HUES64 (cell line): ENCODE data around the gene C4orf50.
"Not testable (repeated sequence)": the region's sequence is repeated elsewhere in the genome, so short reads cannot be mapped to it uniquely, and the experiment has no call there.

ENCODE experiments used
- H3K27ac ChIP-seq: 2 replicates; pipeline ENCODE4 v1.7.0; 2013; ENCODE audit warnings: low read depth, low read length, inconsistent platforms
- H3K27me3 ChIP-seq: 2 replicates; pipeline ENCODE4 v1.6.1; 2013; ENCODE audit warnings: mild to moderate bottlenecking, low read length; ENCODE audit not compliant: insufficient read depth
- H3K36me3 ChIP-seq: 2 replicates; pipeline ENCODE4 v1.6.1; 2013; ENCODE audit warnings: mild to moderate bottlenecking, low read length; ENCODE audit not compliant: insufficient read depth
- H3K4me1 ChIP-seq: 2 replicates; pipeline ENCODE4 v1.6.1; 2013; ENCODE audit warnings: mild to moderate bottlenecking, low read length, moderate library complexity; ENCODE audit not compliant: insufficient read depth
- H3K4me3 ChIP-seq: 2 replicates; pipeline ENCODE4 v1.5.1; 2013; ENCODE audit warnings: mild to moderate bottlenecking, low read length, moderate library complexity
- H3K9ac ChIP-seq: 2 replicates; pipeline ENCODE4 v1.6.1; 2013; ENCODE audit warnings: mild to moderate bottlenecking, low read depth, low read length
- H3K9me3 ChIP-seq: 2 replicates; pipeline ENCODE4 v1.6.1; 2013; ENCODE audit warnings: low read depth, low read length; ENCODE audit not compliant: insufficient read depth
- WGBS: fragments of 150-250, 120-280 bp; methylation state at CpG from one replicate; pipeline ENCODE4 v1.1.7; 2013; ENCODE audit warnings: missing lambda C conversion rate; 5-methylcytosine and 5-hydroxymethylcytosine counted together

Gene C4orf50

DNA sequence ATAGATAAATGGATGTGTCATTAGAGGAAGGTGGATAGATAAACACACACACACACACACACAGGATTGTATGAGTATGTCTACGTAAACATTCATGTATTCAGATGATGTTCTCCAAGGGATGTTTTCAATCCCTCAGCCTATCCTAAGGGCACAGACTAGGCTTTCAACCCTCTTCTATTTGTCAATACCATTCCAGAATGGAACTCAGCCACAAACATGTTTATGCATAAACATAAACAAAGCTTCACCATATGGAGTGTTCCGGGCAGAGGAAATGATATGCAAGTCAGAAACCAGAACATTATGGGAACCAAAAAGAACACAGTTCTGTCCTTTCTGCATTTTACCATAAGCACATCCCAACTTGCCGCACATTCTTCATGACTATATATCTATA lies 150.4 kb downstream of the C4orf50 start:
- Histone ChIP-seq H3K9ac (no peak overlapping the region), H3K4me1 (peaks cover 10% of the 10 kb centered on the region), H3K9me3 (no peaks in the 10 kb centered on the region), H3K4me3 (no peak overlapping the region), H3K27ac (no peak overlapping the region), H3K27me3 (no peaks in the 10 kb centered on the region), H3K36me3 (peaks cover 18% of the 10 kb centered on the region)
- 96% methylated on average over 2 of the region's 3 CpGs for WGBS

DNA sequence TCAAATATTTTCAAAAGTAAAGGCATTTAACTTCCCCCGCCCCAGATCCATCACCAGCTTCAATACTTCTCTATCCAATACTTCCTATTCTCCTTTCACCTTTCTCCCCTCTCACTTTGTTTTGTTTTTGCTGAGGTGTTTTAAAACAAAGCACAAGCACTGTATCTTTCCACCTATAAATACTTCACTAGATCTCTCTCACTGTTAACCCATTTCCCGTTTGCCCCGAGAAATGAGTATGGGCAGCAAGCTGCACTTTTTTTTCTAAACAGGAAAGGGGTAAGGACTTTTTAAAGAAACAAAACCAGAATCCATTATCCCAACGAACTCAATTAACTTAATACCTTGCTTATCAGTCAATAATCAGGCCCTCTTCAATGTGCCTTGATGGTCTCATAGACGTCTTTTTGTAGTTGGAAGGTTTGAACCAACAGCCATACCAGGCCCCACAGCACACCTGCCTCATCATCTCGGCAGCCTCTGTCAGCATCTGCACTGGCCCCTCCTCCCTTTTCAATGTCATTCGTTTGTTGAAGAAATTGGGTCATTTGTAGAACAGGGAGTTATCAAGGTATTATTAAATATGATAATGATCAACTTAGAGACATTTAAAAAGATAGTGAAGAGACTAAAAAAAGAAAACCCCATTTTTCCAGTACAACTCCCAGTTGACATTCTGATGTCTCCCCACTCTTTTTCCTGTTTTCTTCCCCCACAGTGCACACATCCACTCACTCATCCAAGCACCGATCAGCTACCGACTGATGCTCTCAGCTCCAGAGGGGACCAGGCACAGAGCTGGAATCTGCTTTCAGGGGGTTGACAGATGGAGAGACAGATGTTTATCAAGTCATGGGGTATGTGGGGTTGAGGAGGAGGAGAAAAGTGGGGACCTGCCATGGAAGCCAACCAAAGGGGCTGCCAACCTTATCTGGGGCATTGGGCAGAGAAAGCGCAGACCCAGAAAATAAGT lies 151.1 kb downstream of the C4orf50 start:
- Histone ChIP-seq H3K4me1 (peaks cover 10% of the 10 kb centered on the region), H3K27ac (no peak overlapping the region), H3K4me3 (no peak overlapping the region), H3K36me3 (peaks cover 18% of the 10 kb centered on the region), H3K9ac (no peak overlapping the region), H3K27me3 (no peaks in the 10 kb centered on the region), H3K9me3 (no peaks in the 10 kb centered on the region)
- 93% methylated on average over 8 of the region's 10 CpGs for WGBS

DNA sequence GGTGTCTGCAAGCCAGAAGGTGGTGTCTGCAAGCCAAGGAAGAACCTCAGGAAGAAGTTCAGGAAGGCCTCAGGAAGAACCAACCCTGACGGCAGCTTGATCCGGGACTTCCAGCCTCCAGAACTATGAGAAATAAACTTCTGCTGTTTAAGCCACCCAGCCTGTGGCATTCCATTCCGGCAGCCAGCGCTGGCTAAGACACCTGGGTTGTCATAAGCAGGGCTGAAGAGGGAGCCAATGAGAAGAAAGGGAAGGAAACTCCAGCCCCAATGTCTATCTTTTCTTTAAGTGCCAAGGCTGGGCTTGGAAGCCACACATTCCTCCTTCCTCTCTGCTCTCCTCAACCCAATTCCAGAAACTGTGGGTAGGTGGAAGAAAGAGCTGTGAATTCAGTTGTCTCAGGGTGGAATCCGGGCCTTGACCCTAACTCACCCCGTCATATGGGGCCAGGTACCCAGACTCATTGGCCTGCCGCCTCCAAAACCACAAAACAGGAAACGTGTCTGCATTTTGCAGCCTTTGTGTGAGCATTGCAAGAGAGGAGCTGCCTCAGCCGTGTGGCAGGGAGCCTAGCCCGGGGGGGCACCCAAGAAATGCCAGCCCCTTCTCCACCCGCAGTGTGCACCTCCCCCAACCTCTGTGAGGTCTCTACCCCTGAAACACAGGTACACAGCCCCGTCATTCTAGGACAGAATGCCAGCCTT lies 152.2 kb downstream of the C4orf50 start:
- H3K27ac ChIP-seq, result no peak overlapping the region
- no peak overlapping the region for H3K4me3 ChIP-seq
- H3K27me3 ChIP-seq, result no peaks in the 10 kb centered on the region
- no peaks in the 10 kb centered on the region for H3K9me3 ChIP-seq
- peaks cover 10% of the 10 kb centered on the region for H3K4me1 ChIP-seq
- H3K36me3 ChIP-seq, result peaks cover 20% of the 10 kb centered on the region
- no peak overlapping the region for H3K9ac ChIP-seq
- 95% methylated on average over 12 of the region's 12 CpGs for WGBS

- 76% methylated on average over 15 of the region's 15 CpGs for WGBS
- Histone ChIP-seq H3K4me1 (peaks cover 10% of the 10 kb centered on the region), H3K27ac (no peak overlapping the region), H3K36me3 (peaks cover 35% of the 10 kb centered on the region), H3K9me3 (no peaks in the 10 kb centered on the region), H3K27me3 (no peaks in the 10 kb centered on the region), H3K4me3 (no peak overlapping the region), H3K9ac (no peak overlapping the region)
Observed at GRCh38 chr4:5863461-5864113, 154.6 kb downstream of the C4orf50 start.

DNA sequence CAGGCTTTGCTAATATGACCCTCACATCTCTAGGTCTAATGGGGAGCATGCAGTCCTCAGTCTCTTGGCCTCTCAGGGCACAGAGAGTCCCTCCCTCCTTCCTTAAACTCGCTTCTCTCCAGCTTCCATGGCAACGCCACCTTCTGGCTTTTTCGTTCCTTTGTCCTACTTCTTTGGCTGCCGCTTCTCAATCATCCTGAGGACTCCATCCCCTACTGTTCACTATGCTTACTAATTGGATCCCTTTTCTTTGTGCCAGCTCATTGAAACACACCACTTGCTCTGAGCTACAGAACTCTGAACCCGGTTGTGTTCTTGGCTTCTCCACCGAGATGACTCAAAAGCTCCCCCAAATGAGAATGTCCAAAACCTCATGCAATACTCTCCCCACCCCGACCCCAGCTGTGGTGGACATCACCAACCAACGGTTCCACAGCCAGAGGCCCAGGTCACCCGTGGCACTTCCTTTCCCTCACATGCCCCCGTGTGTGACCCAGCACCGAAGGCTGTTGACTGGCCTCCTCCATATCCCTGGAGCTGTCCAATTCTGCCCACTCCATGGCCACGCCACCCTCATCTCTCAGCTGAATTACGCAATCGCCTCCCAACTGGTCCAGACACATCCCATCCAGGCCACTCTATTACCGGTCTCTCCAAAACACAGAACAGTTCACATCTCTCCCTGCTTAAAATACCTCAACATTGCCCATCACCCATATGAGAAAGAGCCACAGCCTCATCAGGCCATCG lies 160.0 kb downstream of the C4orf50 start:
- no peaks in the 10 kb centered on the region for H3K9me3 ChIP-seq
- H3K9ac ChIP-seq, result no peak overlapping the region
- no peaks in the 10 kb centered on the region for H3K27me3 ChIP-seq
- H3K27ac ChIP-seq, result no peak overlapping the region
- H3K36me3 ChIP-seq, result peaks cover 66% of the 10 kb centered on the region
- 89% methylated on average over 16 of the region's 16 CpGs for WGBS
- 0 out of 2 replicates have a peak, but pooled peaks cover under 1% of the 10 kb centered on the region for H3K4me1 ChIP-seq
- no peak overlapping the region for H3K4me3 ChIP-seq

DNA sequence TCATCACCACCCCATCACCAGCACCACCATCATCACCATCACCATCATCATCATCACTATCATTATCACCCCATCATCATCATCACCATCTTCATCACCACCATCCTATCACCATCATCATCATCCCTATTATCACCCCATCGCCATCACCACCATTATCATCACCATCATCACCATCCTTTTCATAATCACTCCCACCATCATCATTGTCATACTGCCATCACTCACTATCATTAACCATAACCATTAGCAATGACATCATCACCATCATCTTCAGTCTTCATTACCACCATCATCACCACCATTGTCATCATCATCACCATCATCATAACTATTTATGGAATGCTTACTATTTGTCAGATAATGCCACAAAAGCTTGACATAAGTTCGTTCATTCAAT lies 161.0 kb downstream of the C4orf50 start:
- WGBS, result 86% methylated on average over 2 of the region's 2 CpGs
- Histone ChIP-seq H3K27ac (no peak overlapping the region), H3K4me3 (no peak overlapping the region), H3K9me3 (no peaks in the 10 kb centered on the region), H3K27me3 (no peaks in the 10 kb centered on the region), H3K9ac (no peak overlapping the region), H3K36me3 (peaks cover 73% of the 10 kb centered on the region), H3K4me1 (no peaks in the 10 kb centered on the region)

GRCh38 chr4:5856362-5856761 lies 161.9 kb downstream of the C4orf50 start:
- not testable (repeated sequence) for H3K27me3 ChIP-seq, H3K27ac ChIP-seq, H3K9me3 ChIP-seq, H3K4me1 ChIP-seq, H3K9ac ChIP-seq, H3K4me3 ChIP-seq
- H3K36me3 ChIP-seq, result peaks cover 80% of the 10 kb centered on the region
- WGBS, result 96% methylated on average over 3 of the region's 3 CpGs

DNA sequence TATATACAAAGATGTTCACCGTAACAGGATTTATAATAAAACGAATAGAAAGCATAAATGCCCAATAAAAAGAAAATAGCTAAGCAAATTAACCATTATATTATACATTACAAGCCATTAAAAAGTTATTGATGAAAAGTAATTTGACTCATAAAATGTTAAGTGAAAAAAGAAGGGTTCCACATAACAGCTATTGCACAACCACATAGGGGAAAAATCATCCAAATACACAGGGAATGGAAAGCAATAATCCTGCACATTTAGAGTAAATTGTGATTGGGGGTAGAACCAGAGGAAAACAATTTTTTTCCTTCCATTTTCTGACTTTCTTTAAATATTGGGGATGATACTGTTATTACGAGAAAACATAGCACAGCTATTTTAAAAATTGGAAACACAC lies 163.3 kb downstream of the C4orf50 start:
- H3K27ac ChIP-seq, result no peak overlapping the region
- H3K9me3 ChIP-seq, result no peaks in the 10 kb centered on the region
- H3K9ac ChIP-seq, result no peak overlapping the region
- H3K36me3 ChIP-seq, result peaks cover 81% of the 10 kb centered on the region
- no peaks in the 10 kb centered on the region for H3K27me3 ChIP-seq
- WGBS, result 100% methylated on average over 1 of the region's 3 CpGs
- H3K4me1 ChIP-seq, result no peaks in the 10 kb centered on the region
- no peak overlapping the region for H3K4me3 ChIP-seq

DNA sequence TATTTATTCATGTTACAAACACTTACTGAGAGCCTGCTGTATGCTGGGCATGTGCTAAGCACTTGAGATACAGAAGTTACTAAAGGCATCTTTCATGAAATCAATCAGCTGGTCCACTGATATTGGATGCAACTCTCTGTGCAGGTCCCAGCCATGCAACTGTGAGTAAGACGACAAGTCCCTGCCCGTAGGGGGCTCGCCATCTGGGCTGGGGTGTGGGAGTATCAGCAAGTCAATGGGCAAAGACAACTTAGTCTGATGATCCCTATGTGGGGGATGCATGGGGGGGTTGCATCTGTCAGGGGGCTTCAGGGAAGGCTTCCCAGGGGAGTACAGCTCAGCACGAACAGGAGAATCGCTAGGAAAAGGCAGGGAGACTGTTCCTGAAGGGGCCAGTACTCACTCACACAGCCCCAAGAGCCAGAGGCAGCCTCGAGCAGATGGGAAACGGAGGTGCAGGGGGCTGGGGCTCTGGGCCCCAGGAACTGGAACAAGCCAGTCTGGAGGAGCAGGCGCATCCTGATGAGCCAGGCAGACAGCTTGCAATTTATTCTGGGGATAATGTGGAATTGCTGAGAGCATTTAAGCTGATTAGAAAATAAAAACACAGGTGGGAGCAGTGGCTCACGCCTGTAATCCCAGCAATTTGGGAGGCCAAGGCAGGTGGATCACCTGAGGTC lies 165.6 kb downstream of the C4orf50 start:
- Histone ChIP-seq H3K9ac (no peak overlapping the region), H3K36me3 (peaks cover 84% of the 10 kb centered on the region), H3K27ac (no peak overlapping the region), H3K27me3 (no peaks in the 10 kb centered on the region), H3K9me3 (no peaks in the 10 kb centered on the region), H3K4me3 (no peak overlapping the region), H3K4me1 (no peaks in the 10 kb centered on the region)
- 85% methylated on average over 9 of the region's 9 CpGs for WGBS

DNA sequence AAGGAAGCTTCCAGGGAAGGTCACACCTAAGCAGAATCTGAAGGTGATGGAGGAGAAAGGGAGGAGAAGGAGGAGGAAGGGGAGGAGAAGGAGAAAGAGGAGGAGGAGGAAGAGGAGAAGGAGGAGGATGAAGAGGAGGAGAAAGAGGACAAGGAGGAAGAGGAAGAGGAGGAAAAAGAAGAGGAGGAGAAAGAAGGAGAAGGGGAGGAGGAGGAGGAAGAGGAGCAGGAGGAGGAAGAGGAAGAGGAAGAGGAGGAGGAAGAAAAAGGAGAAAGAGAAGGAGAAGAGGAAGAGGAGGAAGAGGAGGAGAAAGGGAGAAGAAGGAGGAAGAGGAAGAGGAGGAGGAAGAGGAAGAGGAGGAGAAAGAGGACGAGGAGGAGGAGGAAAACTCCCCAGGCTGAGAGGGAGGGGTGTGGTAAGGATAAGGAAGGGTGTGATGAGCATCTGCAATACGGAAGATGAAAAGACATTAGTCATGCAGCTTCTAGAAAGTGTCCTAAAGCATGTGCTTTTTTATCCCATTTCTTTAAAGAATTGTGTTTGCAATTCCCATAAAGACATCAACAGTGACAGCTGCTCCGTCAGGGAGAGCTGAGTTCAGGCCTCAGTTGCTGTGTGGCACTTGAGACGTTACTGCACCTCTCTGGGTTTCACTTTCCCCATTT lies 166.5 kb downstream of the C4orf50 start:
- Histone ChIP-seq H3K27me3 (no peaks in the 10 kb centered on the region), H3K4me1 (no peaks in the 10 kb centered on the region), H3K4me3 (no peak overlapping the region), H3K9me3 (no peaks in the 10 kb centered on the region), H3K36me3 (peaks cover 84% of the 10 kb centered on the region), H3K9ac (no peak overlapping the region), H3K27ac (no peak overlapping the region)
- 90% methylated on average over 4 of the region's 4 CpGs for WGBS
